ENCODE results near the gene BTBD1. TPM values are rescaled to one million over a fixed set of nuclear protein-coding genes. Genes with fewer than 3 reads are reported as not detected.

BTBD1 gene
- total RNA-seq, 2 donors from 2014 or later, result 62.3 to 73.4 TPM

DNA sequence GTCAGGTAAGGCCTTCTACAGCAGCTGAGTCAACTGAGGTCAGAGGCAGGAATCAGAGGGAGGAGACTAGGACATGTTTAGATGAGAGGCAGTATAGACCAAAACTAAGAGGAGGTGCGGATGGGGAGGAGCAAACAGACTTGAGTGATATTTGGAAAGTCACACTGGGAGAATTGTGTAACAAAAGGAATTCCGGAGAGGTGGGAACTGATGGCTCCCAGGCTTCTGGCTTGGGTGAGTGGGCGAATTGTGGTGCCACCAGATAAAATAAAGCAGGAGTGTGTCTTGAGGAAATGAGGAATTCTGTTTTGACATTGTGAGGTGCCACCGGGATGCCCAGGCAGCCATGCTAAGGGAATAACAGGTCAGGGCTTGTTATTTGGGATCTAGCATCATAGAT is 37.1 kb upstream of the BTBD1 start:
- Histone ChIP-seq H3K27ac (no peak overlapping the region), H3K9me3 (no peaks in the 10 kb centered on the region), H3K27me3 (replicated peaks; ENCODE audit: insufficient read depth) (no peaks in the 10 kb centered on the region), H3K36me3 (no peaks in the 10 kb centered on the region), H3K4me3 (no peak overlapping the region), H3K4me1 (ENCODE audit: control insufficient read depth in 1 of 2, low read depth in 2 of 2) (peaks cover 0 to 15% of the 10 kb centered on the region in 2 donors)
- DNase-seq (ENCODE audit: low spot score), result no peak
- TF ChIP-seq, protein P1, sequence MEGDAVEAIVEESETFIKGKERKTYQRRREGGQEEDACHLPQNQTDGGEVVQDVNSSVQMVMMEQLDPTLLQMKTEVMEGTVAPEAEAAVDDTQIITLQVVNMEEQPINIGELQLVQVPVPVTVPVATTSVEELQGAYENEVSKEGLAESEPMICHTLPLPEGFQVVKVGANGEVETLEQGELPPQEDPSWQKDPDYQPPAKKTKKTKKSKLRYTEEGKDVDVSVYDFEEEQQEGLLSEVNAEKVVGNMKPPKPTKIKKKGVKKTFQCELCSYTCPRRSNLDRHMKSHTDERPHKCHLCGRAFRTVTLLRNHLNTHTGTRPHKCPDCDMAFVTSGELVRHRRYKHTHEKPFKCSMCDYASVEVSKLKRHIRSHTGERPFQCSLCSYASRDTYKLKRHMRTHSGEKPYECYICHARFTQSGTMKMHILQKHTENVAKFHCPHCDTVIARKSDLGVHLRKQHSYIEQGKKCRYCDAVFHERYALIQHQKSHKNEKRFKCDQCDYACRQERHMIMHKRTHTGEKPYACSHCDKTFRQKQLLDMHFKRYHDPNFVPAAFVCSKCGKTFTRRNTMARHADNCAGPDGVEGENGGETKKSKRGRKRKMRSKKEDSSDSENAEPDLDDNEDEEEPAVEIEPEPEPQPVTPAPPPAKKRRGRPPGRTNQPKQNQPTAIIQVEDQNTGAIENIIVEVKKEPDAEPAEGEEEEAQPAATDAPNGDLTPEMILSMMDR (IDR thresholded peaks at IDR 0.05), result no peak
- no peak for ATAC-seq (ENCODE audit: insufficient number of reproducible peaks, low FRiP score, low read depth)

DNA sequence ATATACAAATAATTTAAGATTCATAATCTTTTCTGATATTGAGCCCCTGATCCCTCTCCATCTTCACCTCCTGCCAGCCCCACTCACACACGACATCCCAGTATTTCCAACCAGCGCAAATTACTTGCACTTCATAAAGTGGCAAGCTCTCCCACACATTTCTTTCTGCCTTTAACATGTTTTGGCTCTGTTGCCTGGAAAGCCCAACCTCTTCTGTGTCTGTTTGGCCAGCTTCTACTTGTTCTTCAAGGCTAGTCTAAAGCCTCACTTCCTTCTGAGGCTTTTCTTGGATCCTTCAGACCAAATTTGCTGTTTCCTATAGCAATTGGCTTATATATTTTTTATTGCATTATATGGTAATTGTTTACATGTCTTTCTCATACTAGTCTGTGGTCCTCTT is 35.3 kb upstream of the BTBD1 start:
- no peaks in the 10 kb centered on the region for H3K27me3 ChIP-seq (replicated peaks; ENCODE audit: insufficient read depth)
- no peaks in the 10 kb centered on the region for H3K4me1 ChIP-seq (ENCODE audit: control insufficient read depth in 1 of 2, low read depth in 2 of 2)
- DNase-seq (ENCODE audit: low spot score) (no peak), ATAC-seq (ENCODE audit: insufficient number of reproducible peaks, low FRiP score, low read depth) (no peak)
- H3K27ac ChIP-seq, result no peak overlapping the region
- H3K4me3 ChIP-seq, result no peak overlapping the region
- no peaks in the 10 kb centered on the region for H3K9me3 ChIP-seq
- TF ChIP-seq, protein P1 (IDR thresholded peaks at IDR 0.05), result no peak
- H3K36me3 ChIP-seq, result no peaks in the 10 kb centered on the region

DNA sequence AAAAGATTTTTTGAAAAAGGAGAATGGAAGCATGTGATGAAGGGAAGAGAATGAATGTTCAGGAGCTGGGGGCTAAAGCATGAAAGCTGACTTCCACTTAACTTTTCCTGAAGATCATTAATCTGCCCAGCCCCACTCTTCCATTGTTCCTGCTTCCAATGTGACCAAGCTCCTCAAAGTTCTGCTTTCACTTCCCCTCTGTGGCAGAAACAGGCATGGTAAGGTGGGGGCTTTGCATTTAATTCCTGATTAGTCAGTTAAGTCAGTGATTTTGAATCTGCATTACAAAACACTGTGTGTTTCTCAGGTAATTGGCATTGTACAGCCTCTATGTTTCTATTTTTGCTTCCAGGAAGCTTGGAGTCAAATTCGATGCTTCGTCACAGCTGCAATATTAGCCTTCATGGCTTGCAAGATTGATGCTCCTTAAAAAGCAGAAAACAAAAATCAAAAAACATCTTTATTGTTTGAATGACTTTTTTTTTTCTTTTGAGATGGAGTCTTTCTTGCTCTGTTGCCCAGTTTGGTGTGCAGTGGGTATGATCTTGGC is 33.1 kb upstream of the BTBD1 start:
- H3K9me3 ChIP-seq, result no peaks in the 10 kb centered on the region
- H3K4me1 ChIP-seq (ENCODE audit: control insufficient read depth in 1 of 2, low read depth in 2 of 2), result no peaks in the 10 kb centered on the region
- DNase-seq (ENCODE audit: low spot score) (no peak), ATAC-seq (ENCODE audit: insufficient number of reproducible peaks, low FRiP score, low read depth) (no peak)
- no peaks in the 10 kb centered on the region for H3K27me3 ChIP-seq (replicated peaks; ENCODE audit: insufficient read depth)
- no peaks in the 10 kb centered on the region for H3K36me3 ChIP-seq
- H3K4me3 ChIP-seq, result no peak overlapping the region
- TF ChIP-seq, protein P1 (IDR thresholded peaks at IDR 0.05), result no peak
- no peak overlapping the region for H3K27ac ChIP-seq

DNA sequence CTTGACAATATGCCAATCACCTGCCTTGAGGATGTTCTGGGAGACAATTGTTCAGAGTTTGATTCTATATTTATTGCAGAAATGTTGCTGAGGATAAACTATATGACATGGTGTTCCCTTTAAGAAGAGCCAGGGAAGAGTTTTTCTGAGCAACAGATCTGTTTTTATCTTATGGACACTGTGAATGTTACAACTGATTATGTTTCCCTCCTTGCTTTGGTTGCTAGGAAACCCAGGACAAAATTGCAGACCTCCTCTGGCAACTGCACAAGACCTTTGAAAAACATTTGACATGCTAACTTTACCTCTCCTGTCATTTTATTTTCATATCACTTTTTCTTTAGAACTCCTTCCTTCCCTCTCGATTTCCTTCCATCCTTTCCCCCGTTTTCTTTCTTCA is 32.2 kb upstream of the BTBD1 start:
- ATAC-seq (ENCODE audit: insufficient number of reproducible peaks, low FRiP score, low read depth), result no peak

DNA sequence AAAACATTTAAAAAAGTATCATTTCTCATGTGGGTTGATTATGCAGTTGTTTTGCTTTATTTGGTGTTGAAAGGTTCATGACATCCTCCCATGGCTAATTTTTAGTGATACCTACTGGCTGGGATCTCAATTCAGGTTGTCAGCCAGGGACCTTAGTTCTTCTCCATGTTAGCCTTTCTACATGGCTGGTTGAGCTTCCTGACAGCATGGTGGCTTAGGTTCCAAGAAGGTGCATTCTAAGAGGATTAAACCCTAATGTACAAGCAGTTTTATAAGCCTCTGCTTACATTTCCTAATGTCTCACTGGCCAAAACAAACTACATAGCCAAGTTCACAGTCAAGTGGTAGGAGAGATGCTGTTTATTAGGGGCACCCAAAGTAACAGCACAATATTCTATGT is 31.0 kb upstream of the BTBD1 start:
- DNase-seq (ENCODE audit: low spot score) (no peak), ATAC-seq (ENCODE audit: insufficient number of reproducible peaks, low FRiP score, low read depth) (no peak)
- Histone ChIP-seq H3K27ac (no peak overlapping the region), H3K27me3 (replicated peaks; ENCODE audit: insufficient read depth) (no peaks in the 10 kb centered on the region), H3K9me3 (no peaks in the 10 kb centered on the region), H3K4me1 (ENCODE audit: control insufficient read depth in 1 of 2, low read depth in 2 of 2) (no peaks in the 10 kb centered on the region), H3K36me3 (no peaks in the 10 kb centered on the region), H3K4me3 (no peak overlapping the region)
- TF ChIP-seq, protein P1 (IDR thresholded peaks at IDR 0.05), result no peak

More for the DNA sequence above, 32.2 kb upstream of the BTBD1 start:
- H3K4me3 ChIP-seq, result no peak overlapping the region
- TF ChIP-seq, protein P1 (IDR thresholded peaks at IDR 0.05), result no peak
- H3K27ac ChIP-seq, result no peak overlapping the region
- no peak for DNase-seq (ENCODE audit: low spot score)
- no peaks in the 10 kb centered on the region for H3K9me3 ChIP-seq
- no peaks in the 10 kb centered on the region for H3K4me1 ChIP-seq (ENCODE audit: control insufficient read depth in 1 of 2, low read depth in 2 of 2)
- no peaks in the 10 kb centered on the region for H3K27me3 ChIP-seq (replicated peaks; ENCODE audit: insufficient read depth)
- H3K36me3 ChIP-seq, result no peaks in the 10 kb centered on the region
